ENCODE results near the gene PRUNE2. TPM values are rescaled to one million over a fixed set of nuclear protein-coding genes. Genes with fewer than 3 reads are reported as not detected.
A peak's percentile ranks its signal among the peaks of the same experiment; 100 is the strongest.

Gene PRUNE2
- total RNA-seq, 1 donor from 2014 or later = 4.3 TPM

DNA sequence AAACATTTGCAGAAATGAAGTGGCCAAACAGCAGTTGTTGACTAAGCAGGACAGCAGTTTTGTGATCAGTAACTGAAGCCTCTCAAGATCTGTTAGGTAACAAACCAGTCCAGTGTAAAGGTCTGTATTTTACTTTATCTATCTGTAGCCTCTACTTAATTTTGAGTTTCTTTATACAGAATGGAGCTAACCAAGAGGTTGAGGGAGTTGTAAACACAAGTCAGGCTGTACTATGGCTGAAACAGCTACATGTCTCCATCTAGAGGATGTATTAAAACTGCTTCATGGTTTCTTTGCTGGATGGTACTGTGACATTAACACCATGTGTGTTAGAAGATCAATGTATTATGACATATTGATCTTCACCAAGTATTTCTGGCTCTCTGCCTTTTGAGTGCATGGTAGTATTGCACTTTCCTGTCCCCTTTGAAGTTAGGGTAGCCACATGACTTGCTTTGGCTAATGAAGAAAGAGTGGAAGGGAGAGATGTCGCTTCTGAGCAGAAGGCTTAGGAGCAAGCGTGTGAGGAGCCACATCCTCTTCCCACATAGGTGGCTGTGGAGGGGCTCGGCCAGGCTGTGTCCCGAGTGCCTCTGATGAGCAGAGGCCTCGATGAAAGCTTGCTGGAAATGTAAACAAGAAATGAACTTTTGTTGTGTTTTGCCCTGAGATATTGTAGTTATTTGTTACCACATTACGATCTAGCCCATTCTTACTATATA is 247.2 kb downstream of the PRUNE2 start:
- no peak overlapping the region for H3K4me3 Mint-ChIP-seq
- H3K9me3 Mint-ChIP-seq = no peaks in the 10 kb centered on the region
- TF ChIP-seq, protein P1, sequence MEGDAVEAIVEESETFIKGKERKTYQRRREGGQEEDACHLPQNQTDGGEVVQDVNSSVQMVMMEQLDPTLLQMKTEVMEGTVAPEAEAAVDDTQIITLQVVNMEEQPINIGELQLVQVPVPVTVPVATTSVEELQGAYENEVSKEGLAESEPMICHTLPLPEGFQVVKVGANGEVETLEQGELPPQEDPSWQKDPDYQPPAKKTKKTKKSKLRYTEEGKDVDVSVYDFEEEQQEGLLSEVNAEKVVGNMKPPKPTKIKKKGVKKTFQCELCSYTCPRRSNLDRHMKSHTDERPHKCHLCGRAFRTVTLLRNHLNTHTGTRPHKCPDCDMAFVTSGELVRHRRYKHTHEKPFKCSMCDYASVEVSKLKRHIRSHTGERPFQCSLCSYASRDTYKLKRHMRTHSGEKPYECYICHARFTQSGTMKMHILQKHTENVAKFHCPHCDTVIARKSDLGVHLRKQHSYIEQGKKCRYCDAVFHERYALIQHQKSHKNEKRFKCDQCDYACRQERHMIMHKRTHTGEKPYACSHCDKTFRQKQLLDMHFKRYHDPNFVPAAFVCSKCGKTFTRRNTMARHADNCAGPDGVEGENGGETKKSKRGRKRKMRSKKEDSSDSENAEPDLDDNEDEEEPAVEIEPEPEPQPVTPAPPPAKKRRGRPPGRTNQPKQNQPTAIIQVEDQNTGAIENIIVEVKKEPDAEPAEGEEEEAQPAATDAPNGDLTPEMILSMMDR (conservative IDR thresholded peaks at IDR 0.05) = peak; percentile 73

DNA sequence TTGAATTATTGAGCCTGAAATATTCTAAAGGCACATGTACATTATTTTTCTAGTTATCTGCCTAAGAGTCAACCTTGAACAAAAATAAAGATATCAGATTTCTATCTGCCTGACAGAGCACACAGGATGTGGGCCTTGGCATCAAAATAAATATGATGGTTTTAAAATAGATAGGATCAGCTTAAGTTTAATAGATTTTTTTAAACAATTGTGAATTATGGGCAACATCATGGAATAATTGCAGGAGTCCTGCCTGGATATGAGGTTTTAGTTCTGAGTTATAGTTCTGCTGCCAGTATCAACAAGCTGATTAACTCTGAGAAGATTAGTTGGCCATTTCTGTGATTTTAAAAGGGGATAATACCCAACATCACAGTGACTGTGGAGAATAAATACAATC is 248.6 kb downstream of the PRUNE2 start:
- no peaks in the 10 kb centered on the region for H3K9me3 Mint-ChIP-seq
- H3K27ac Mint-ChIP-seq (ENCODE audit: unreplicated experiment) = no peak overlapping the region
- TF ChIP-seq, protein P1 (conservative IDR thresholded peaks at IDR 0.05) = no peak
- peaks cover 10% of the 10 kb centered on the region for H3K4me1 Mint-ChIP-seq
- H3K36me3 Mint-ChIP-seq (ENCODE audit: low read depth) = no peaks in the 10 kb centered on the region
- no peak for DNase-seq (ENCODE audit: low read depth, low spot score)
- H3K4me3 Mint-ChIP-seq = no peak overlapping the region
- no peaks in the 10 kb centered on the region for H3K27me3 Mint-ChIP-seq (ENCODE audit: low read depth)

More for the DNA sequence above, 247.2 kb downstream of the PRUNE2 start:
- H3K27me3 Mint-ChIP-seq (ENCODE audit: low read depth) = no peaks in the 10 kb centered on the region
- H3K27ac Mint-ChIP-seq (ENCODE audit: unreplicated experiment) = no peak overlapping the region
- peaks cover 2% of the 10 kb centered on the region for H3K4me1 Mint-ChIP-seq
- DNase-seq (ENCODE audit: low read depth, low spot score) = no peak
- H3K36me3 Mint-ChIP-seq (ENCODE audit: low read depth) = no peaks in the 10 kb centered on the region

DNA sequence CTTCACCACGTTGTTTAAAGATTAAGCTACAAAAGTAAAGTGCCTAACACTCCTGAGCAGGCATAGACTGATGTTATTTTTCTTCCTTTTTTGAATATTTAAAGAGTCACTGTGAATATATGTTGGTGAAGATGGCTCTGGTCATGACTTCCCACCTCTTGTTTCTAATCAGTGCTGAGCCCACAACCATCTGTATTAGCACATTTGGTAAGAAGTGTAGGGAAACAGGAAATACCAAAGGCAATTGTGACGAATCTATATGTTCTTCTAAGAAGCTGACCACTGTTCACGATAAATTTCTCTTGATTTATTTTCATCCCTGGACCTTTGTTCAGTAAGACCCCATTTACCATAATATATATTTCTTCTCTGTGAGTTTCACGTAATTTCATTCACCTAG is 249.9 kb downstream of the PRUNE2 start:
- no peaks in the 10 kb centered on the region for H3K27me3 Mint-ChIP-seq (ENCODE audit: low read depth)
- H3K36me3 Mint-ChIP-seq (ENCODE audit: low read depth) = no peaks in the 10 kb centered on the region
- TF ChIP-seq, protein P1 (conservative IDR thresholded peaks at IDR 0.05) = no peak
- peaks cover 22% of the 10 kb centered on the region for H3K4me1 Mint-ChIP-seq
- no peak overlapping the region for H3K4me3 Mint-ChIP-seq
- no peak overlapping the region for H3K27ac Mint-ChIP-seq (ENCODE audit: unreplicated experiment)
- DNase-seq (ENCODE audit: low read depth, low spot score) = no peak
- H3K9me3 Mint-ChIP-seq = no peaks in the 10 kb centered on the region

DNA sequence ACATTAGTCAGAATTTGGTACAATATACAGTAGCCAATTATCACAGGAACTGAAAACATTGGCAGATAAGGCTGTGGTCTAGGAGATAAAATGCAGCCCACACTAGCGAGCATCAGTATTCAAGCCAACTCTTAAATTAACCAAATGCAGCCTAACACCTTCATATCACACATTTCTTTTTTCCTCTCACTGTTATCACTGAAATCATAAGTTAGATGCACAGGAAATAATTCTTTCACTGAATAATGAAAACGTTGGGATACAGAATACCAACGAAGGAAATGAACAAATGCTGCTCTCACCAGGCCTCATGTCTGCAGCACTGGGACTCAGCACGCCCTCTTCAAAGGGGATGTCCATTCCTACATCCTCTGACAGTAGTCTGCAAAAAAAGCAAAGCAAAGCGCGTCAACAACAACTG is 250.8 kb downstream of the PRUNE2 start:
- TF ChIP-seq, protein P1 (conservative IDR thresholded peaks at IDR 0.05) = no peak
- DNase-seq (ENCODE audit: low read depth, low spot score) = no peak
- Mint-ChIP-seq H3K36me3 (ENCODE audit: low read depth) (no peaks in the 10 kb centered on the region), H3K9me3 (no peaks in the 10 kb centered on the region), H3K4me1 (peaks cover 28% of the 10 kb centered on the region), H3K27me3 (ENCODE audit: low read depth) (no peaks in the 10 kb centered on the region), H3K27ac (ENCODE audit: unreplicated experiment) (no peak overlapping the region), H3K4me3 (no peak overlapping the region)

DNA sequence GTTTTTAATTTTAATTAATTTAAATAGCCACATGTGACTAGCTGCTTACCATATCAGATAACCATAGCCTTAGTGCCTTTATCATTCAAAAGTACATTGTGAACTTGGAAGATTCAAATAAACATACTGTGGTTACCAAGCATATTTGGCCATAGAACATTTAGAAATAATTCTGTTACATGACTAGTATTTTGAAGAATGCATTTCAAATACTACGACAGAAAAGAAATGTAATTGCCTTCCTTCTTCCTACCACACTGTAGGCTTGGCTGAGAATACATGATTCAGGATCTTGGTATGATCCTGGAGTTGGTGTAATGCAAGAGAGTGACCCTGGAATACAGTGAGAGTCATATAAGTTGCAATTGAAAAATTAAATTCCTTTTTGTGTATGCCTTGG is 251.3 kb downstream of the PRUNE2 start:
- Mint-ChIP-seq H3K36me3 (ENCODE audit: low read depth) (no peaks in the 10 kb centered on the region), H3K4me3 (no peak overlapping the region), H3K27ac (ENCODE audit: unreplicated experiment) (no peak overlapping the region), H3K4me1 (peaks cover 28% of the 10 kb centered on the region), H3K27me3 (ENCODE audit: low read depth) (no peaks in the 10 kb centered on the region), H3K9me3 (no peaks in the 10 kb centered on the region)
- DNase-seq (ENCODE audit: low read depth, low spot score) = no peak
- TF ChIP-seq, protein P1 (conservative IDR thresholded peaks at IDR 0.05) = no peak

All from neural crest cell (in vitro differentiated cells).